ENCODE results near the gene FHAD1.
"Not testable (repeated sequence)": the region's sequence is repeated elsewhere in the genome, so short reads cannot be mapped to it uniquely, and the experiment has no call there.

FHAD1 gene

DNA sequence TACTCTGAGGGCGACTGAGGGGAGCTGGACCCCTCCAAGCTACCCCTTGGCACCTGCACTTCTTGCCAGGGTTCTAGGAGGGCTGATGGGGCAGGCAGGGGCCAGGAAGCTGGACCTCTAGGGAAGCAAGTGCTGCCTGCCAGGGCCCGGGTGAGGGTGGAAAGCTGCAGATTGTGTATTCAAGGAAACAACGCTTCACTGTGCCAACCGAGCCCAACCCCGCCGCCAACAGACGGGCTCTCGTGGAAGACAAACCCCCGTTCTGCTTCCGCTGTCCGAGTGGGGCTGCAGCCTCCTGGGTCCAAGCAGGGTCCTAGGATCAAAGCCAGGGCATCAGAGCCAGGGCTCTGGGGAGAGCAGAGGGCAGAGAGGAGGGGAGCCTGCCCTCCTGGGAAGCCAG is 165.8 kb downstream of the FHAD1 start:
- DNase-seq (ENCODE audit: low read depth in 3 of 3, low spot score in 1 of 3) = no peak

- DNase-seq (ENCODE audit: low read depth in 3 of 3, low spot score in 1 of 3) = no peak
Observed at GRCh38 chr1:15413563-15414444, 166.8 kb downstream of the FHAD1 start.

DNA sequence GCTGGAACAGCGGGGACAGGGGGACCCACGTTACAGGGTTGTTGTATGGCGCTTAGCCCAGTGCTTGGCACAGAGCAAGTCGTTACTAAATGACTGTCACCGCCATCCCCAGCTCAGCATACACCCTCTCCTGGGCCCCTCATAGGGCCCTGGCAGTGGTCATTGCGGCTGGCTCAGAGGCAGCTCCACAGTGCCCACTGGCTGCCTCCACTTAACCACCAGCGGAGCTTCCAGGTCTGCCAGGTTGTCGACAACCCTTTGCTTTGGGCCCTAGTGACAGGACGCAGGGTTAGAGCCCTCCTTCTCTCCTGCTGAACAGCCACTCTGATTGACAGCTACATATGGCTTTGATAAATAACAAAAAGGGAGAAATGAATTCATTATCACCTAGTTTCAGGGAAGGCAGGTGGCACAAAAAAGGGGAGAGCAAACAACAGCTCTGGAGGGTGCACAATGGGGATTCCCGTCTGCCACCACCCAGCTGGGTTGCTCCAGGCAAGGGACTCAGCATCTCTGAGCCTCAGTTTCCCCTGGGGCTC is 167.5 kb downstream of the FHAD1 start:
- DNase-seq (ENCODE audit: low read depth in 3 of 3, low spot score in 1 of 3) = no peak

- peak in 2 of 3 donors; percentile 29 to 36 for DNase-seq (ENCODE audit: low read depth in 3 of 3, low spot score in 1 of 3)
Observed at GRCh38 chr1:15417059-15417934, 170.3 kb downstream of the FHAD1 start.

DNA sequence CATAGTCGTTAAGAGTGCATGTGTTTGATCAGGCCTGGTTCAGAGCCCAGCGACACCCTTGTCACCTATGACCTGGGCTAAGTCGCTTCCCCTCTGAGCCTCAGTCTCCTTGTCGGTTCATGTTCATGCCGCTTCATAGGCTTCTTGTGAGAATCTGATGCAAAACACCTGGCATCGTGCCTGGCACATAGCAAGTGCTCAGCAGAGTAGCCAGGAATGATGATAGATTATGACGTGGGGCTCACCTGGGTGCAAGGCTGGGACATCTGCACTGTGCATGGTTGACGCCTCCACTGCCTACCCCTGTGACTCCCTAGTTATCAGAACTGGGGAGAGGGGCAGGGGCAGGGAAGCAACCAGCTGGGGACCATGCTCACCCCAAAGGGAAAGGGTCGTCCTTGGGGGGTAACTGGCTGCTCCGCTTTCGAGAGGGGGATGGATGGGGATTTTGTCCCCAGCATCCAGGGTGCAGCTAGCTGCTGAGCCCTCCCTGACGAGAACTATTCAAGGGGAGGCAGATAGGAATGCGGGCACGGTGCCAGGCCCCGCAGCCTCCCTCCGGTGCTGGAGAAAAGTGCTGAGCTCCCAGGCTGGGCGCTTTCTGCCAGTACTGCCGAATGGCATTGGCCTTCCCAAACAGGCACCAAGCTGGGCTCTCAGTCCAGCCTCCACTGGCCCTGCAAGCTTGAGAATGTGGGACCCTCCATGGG is 171.9 kb downstream of the FHAD1 start:
- DNase-seq (ENCODE audit: low read depth in 3 of 3, low spot score in 1 of 3) = no peak

GRCh38 chr1:15420853-15421465 is 173.9 kb downstream of the FHAD1 start:
- no peak for DNase-seq (ENCODE audit: low read depth in 3 of 3, low spot score in 1 of 3)

DNA sequence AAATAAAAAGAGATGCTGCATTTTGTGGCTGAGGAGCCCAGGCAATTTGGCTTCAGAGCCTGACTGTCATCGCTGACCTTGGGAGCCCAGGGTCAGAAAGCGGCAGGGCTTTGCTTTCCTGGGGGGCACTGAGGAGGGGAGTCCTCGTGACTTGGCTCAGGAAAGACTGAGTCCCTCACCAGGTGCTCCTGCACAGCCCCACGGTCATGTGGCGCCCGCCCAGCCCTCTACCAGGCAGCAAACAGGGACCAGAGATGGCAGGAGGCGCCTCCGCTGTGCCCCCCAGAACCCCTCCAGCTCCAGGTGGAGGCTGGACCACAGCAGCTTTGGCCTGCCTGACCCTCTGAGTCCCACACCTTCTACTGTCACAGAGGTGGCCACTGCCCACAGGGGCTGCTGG is 175.8 kb downstream of the FHAD1 start:
- DNase-seq (ENCODE audit: low read depth in 3 of 3, low spot score in 1 of 3) = no peak

DNA sequence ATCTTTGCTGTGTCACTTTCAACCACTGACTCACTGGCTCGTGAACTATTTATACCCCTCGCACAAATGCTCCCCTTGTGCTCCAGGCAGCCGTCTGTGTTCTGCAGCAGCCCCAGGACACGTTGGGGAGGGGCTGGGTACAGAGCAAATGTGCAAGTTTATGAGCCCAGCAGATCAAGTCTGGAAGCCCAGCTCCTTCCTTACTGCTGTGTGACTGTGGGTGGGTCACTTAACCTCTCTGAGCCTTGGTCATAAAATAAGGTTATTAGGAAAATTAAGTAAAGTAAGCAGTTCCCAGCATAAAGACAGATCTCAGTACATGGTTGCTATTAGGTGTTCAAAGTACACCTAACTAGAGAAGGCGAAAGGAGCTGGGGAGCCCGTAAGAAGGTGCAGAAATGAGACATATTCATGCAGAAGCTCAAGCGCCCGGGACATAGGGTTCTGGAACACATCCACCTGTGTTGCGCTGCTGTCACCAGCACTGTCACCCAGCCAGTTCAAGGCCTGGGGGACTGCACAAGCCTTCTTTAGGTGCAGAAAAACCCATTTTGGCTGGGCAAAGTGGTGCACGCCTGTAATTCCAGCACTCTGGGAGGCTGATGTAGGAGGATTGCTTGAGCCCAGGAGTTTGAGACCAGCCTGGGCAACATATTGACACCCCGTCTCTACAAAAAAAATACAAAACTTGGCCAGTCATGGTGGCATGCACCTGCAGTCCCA is 176.5 kb downstream of the FHAD1 start:
- DNase-seq (ENCODE audit: low read depth in 3 of 3, low spot score in 1 of 3) = no peak

DNA sequence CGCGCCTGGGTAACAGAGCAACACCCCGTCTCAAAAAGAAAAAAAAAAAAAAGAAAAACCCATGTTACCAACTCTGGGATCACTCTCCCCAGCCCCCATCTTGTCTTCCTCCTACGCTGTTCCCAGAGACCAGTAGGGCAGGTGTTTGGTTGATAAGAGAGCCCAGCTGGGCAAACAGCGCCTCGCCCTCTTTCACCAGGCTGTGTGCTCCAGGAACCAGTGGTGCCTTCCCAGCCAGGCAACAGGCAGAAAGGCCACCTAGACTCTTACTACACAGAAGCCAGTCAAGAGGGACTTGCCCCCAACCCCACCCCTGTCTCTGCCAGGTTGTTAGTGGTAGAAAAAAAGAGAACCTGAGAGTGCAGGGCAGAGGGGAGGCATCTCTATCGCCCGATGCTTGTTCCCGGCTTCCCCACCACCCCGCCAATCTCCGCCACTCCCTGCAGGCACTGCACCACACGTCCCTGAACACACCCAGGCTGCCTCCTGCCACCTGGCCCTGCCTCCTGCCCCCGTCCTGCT is 177.2 kb downstream of the FHAD1 start:
- DNase-seq (ENCODE audit: low read depth in 3 of 3, low spot score in 1 of 3) = no peak

- no peak for DNase-seq (ENCODE audit: low read depth in 3 of 3, low spot score in 1 of 3)
Observed at GRCh38 chr1:15424981-15425380, 178.0 kb downstream of the FHAD1 start.

DNA sequence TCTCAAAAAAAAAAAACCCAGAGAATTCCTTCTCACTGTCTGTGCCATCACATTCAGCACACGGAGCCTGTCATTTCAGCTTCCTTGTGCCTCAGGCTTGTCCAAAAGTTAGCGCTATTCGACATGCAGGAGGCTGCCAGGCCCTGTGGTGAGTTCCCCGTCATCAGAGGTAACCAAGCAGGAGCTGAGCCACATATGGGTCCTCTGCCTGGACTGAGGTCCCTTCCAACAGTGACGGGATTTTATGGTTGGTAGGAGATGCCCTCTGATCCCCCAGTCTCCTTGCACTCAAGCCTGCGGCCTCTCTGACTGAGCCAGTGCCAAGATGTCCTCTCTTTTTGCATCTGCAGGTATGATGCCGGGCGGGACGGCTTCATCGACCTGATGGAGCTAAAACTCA is 178.5 kb downstream of the FHAD1 start:
- DNase-seq (ENCODE audit: low read depth in 3 of 3, low spot score in 1 of 3) = no peak

- DNase-seq (ENCODE audit: low read depth in 3 of 3, low spot score in 1 of 3) = no peak
Observed at GRCh38 chr1:15425958-15426357, 178.9 kb downstream of the FHAD1 start.

DNA sequence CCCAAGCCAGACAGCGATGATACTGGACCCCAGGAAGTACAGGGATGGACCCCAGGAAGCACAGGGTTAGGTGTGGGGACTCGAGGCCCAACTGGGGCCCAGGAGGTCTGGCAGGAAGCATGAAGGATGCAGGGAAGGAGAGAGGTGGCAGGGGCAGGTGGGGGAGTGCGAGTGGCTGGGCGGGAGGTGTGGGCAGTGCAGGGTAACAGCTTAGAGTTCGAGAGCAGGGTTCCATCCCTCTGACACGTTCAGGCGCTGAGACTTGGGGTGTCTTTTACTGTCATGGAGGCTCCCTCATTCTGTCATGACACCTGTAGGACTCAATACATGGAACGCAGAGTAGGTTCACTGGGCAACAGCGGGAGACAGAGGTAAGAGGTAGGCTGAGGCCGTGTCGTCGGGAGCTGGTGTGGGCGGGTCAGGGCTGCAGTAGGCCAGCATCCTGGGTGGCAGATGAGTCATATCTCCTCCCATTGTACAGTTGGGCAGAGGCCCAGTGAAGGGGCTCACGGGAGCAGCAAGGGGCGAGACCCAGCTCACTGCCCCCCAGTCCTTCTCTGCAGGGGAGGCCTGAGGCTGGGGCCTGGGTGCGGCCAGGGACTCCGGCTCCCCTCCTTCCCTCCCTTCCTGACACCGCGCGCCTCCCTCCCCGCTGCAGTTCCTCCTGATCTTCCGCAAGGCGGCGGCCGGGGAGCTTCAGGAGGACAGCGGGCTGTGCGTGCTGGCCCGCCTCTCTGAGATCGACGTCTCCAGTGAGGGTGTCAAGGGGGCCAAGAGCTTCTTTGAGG is 179.7 kb downstream of the FHAD1 start:
- DNase-seq (ENCODE audit: low read depth in 3 of 3, low spot score in 1 of 3) = no peak

- DNase-seq (ENCODE audit: low read depth in 3 of 3, low spot score in 1 of 3) = no peak
Observed at GRCh38 chr1:15427280-15427666, 180.2 kb downstream of the FHAD1 start.

GRCh38 chr1:15428252-15428651 is 181.2 kb downstream of the FHAD1 start:
- not testable (repeated sequence) for DNase-seq (ENCODE audit: low read depth in 3 of 3, low spot score in 1 of 3)

DNA sequence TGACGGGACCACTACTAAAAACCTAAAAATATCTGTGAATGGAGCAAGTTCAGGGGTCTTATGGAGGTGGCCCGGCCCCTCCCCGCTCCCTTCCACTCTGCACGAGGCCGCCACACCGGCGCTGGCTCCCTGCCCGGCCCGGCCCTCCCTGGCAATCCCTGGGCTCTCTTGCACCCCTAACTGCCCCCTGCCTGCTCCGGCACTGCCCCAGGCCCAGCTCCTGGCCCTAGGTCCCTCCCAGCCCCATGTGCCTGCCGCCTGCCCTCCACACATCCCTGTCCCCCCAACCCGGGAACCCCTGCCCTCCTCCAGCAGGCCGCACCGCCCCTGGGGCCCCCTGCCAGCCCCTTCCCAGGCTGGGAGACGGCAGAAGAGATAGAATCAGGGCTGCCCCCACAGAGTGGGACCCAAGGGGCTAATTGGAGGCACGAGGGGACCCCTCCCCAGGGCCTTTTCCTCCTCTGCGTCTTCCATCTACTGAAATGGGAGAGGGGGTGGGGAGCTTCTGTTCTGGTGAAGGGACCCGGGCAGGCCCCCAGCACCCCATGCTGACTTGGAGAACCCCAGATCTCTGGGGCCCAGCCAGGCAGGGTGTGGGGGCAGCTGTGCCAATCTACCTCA is 181.9 kb downstream of the FHAD1 start:
- no peak for DNase-seq (ENCODE audit: low read depth in 3 of 3, low spot score in 1 of 3)

DNA sequence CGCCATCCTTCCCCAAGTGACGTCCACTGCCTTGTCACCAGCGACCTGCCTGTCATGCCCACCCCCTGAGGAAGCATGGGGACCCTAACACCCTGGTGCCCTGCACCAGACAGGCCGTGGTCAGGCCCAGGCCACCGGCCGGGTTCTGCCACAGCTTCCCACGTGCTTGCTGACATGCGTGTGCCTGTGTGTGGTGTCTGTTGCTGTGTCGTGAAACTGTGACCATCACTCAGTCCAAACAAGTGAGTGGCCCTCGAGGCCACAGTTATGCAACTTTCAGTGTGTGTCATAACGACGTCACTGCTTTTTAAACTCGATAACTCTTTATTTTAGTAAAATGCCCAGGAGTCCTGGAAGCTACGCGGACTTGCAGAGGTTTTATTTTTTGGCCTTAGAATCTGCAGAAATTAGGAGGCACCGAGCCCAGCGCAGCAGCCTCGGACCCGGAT is 182.7 kb downstream of the FHAD1 start:
- no peak for DNase-seq (ENCODE audit: low read depth in 3 of 3, low spot score in 1 of 3)

GRCh38 chr1:15430787-15431570 is 184.0 kb downstream of the FHAD1 start:
- DNase-seq (ENCODE audit: low read depth in 3 of 3, low spot score in 1 of 3) = peak; percentile 35 to 79 (median 51)
